HG03108 (cell line): ENCODE results near the gene FOXQ1.

Experiments used
- ATAC-seq: cut with Tn5 transposase; IDR thresholded peaks from one replicate; pipeline ENCODE4 v1.9.1; 2021; ENCODE audit warnings: moderate library complexity; ENCODE audit not compliant: unreplicated experiment

FOXQ1 gene

GRCh38 chr6:1311400-1312202 lies at the start of gene FOXQ1:
TSS of gene FOXQ1 (plus strand) at chr6:1312098. CDS start at chr6:1312705, 607 bp downstream.
- ATAC-seq: no peak

DNA sequence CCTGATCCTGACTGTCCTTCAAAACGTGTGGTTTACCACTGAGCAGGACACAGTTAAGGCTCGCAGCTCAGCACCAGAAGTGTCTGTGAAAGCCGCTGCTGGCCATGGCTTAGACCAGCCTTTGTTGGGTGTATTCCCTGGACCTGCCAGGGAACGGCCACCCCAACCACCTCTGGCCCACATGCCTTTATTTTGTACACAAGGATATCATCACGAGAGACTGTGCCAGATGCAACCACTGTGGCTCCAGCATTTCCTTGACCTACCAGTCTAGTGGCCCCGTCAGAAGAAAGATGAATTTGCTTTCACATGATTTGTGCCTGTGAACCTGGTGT lies 49.2 kb upstream of the FOXQ1 start:
- ATAC-seq: no peak

DNA sequence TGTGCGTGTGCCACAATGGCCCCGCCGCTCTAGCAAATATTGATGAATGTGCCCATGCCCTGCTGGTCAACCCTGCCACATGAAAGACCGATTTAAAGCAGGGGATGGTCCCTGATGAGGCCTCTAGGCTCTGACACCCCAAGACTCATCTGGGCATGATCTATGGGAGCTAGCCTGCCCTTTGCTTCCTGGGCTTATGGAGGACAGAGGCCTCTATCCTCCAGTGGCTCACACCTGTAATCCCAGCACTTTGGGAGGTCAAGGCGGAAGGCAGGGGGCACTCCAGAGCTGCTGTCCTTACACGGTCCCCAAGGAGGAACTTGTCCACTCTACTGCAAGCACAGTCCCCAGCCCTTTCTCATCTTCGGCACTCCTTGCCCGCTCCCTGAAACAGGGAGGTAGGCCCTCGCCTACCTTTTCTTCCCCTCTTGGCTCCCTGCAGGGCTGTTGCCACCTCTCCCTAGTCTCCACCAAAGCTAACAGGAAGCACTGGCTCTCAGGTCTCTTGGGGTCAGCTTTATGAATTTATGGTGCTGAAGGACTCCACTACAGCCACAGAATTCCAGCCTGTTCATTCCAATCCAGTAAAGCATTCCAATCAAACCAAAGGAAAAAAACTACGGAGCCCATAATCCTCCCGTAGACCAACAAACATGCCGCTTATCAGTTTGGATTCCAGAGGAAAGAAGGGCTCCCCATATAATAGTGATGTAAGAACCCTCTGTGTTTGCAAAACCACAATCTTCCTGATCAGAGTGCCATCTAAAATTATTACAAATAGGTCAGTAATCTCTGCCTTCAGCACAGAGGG lies 48.7 kb upstream of the FOXQ1 start:
- no peak for ATAC-seq

- no peak for ATAC-seq
Observed at GRCh38 chr6:1263850-1264377, 48.0 kb upstream of the FOXQ1 start.

GRCh38 chr6:1264619-1265445 lies 47.1 kb upstream of the FOXQ1 start:
- no peak for ATAC-seq

- no peak for ATAC-seq
Observed at GRCh38 chr6:1266686-1267056, 45.2 kb upstream of the FOXQ1 start.

DNA sequence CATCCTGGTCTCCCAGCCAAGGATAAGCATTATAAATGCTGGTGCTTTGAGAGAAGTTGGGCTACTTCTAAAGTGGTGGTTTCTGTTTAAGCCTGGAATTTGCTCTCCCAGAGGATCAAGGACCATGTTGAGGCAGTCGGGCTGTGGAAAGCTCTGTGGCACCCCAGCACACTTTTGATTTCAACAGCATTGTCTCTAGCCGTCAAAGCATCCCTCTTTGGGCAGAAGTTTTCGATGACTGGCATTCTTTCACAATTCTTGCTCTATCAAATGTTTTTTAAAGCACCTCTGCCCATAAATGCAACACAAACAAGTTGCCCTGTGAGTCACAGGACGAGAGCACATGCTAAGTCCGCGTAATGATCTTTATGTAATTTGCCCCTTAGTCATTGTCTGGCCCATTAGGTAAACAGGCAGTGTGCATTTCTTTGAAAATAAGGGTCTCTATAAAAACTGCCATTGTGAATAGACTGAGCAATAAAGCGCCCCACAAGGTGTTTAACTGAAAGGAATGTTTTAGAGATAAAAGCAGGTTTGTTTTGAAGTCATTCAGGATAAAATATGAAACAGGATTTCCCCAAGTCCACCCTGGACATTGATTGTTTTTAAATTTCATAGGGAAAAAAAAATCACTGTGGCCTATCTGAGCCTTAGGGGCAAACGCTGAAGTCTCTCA lies 44.7 kb upstream of the FOXQ1 start:
- ATAC-seq: no peak

- ATAC-seq: no peak
Observed at GRCh38 chr6:1267790-1268762, 43.8 kb upstream of the FOXQ1 start.

- no peak for ATAC-seq
Observed at GRCh38 chr6:1271071-1271763, 40.7 kb upstream of the FOXQ1 start.

- no peak for ATAC-seq
Observed at GRCh38 chr6:1278061-1278720, 33.7 kb upstream of the FOXQ1 start.

- ATAC-seq: no peak
Observed at GRCh38 chr6:1279065-1279464, 32.8 kb upstream of the FOXQ1 start.

DNA sequence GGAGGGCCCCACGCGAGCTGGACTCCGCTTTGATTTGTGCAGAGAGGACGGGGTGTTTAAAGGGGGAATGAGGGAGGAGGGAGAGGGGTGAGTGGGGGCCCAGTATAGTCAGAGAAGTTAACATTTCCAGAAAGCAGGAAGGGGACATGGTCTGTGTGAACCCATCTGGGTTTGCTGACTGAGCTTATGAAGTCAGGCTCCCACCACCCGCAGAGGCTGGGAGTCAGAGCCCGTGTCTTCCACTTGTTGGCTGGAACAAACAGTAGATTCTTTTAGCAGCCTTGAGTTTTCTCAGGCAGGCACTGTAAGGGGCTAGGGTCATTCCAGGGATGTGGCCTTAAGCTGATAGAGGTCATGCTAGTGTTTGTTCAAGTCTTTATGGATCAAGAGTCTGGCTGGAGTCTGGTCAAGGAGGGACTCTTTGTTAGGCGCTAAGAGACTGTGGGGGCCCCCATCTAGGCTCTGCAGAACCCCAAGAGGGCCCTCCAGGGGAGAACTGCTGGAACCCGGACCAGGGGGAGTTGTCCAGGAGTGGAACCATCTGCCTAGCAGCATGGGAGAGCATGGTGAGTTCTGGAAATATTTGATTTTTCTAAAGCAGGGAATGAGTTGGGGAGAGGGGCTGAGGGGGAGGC lies 31.1 kb upstream of the FOXQ1 start:
- ATAC-seq: no peak

- no peak for ATAC-seq
Observed at GRCh38 chr6:1281746-1282145, 30.2 kb upstream of the FOXQ1 start.

GRCh38 chr6:1283501-1283900 lies 28.4 kb upstream of the FOXQ1 start:
- ATAC-seq: no peak

GRCh38 chr6:1285556-1285955 lies 26.3 kb upstream of the FOXQ1 start:
- no peak for ATAC-seq

GRCh38 chr6:1285956-1286355 lies 25.9 kb upstream of the FOXQ1 start:
- ATAC-seq: no peak

DNA sequence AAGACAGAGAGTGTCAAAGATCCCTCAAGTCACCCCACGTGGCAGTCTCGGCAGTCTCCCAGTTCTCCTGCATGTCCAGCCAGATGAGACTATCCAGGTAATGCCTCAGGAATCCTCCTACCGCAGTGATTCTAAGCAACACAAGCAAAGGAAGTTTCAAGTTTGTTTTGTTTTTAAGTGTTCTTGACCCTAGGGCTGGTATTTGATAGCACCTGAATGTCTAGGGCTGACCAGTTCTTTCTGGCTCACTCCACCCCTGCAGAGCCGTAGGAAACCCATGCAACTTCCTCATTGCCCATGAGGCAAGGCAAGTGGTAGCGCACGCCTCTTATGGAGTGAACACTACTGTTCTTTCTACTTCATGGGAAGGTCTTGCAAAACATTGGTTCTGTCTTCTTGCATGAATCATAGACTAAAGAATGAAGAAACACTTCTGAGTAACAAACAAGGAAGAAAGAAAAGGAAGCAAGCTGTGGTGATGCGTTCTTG lies 24.8 kb upstream of the FOXQ1 start:
- ATAC-seq: no peak

DNA sequence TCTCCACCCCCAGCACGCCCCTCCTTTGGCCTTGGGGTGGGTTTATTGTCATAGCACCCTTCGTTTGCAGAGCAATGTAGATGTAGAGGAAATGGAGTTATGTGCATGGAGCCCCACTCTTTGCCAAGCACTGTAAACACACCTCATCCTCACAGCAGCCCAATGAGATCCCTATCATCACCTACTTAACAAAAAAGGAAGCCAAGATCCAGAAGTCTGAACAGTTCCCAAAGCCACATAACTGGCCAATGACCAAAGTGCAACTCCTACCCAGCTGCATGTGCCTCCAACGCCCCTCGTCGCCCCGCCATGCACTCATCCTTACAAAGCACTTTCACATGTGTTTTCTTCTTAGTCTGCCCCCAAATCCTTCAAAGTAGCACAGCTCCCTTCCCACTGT lies 21.8 kb upstream of the FOXQ1 start:
- ATAC-seq: no peak
